ENCODE results near the gene PNPLA3. TPM values are rescaled to one million over a fixed set of nuclear protein-coding genes. Genes with fewer than 3 reads are reported as not detected.

PNPLA3 gene
- total RNA-seq, 1 experiment from 2014 or later = 19.8 TPM

DNA sequence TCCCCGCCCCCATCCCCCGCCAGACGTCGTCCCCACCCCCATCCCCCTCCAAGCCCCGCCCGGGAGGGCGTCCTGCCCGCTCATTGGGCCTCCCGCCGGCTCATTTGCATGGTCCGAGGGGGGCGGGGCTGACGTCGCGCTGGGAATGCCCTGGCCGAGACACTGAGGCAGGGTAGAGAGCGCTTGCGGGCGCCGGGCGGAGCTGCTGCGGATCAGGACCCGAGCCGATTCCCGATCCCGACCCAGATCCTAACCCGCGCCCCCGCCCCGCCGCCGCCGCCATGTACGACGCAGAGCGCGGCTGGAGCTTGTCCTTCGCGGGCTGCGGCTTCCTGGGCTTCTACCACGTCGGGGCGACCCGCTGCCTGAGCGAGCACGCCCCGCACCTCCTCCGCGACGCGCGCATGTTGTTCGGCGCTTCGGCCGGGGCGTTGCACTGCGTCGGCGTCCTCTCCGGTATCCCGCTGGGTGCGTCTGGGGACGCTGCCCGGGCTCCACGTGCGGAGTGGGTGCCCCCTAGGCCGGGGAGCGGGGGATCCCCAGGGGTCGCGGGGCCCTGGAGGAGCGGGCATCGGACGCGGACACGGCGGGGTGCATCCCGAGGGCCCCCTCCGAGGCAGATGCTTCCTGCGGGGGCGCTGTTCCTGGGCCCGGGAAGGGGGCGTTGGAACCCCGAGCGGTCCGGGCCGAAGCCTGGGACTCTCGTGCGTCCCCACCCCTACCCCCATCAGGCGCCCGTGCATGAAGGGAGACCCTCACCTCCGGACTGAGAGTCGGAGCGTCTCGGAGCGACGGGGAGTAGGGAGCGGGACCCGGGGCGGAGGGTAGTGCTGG lies at the start of gene PNPLA3 (continued):
- TF ChIP-seq HMGXB4 (CRISPR knock-in tag; IDR thresholded peaks at IDR 0.05) (peak; percentile 71; the same call in 1 of the 2 replicates), E2F5 (CRISPR knock-in tag; IDR thresholded peaks at IDR 0.05) (peak; percentile 78), CTCF (IDR thresholded peaks at IDR 0.05) (no peak), ZNF263 (CRISPR knock-in tag; IDR thresholded peaks at IDR 0.05; ENCODE audit: low read depth) (no peak), FOXP4 (CRISPR knock-in tag; IDR thresholded peaks at IDR 0.05) (peak; percentile 65; the same call in 1 of the 2 replicates), TEAD1 (CRISPR knock-in tag; IDR thresholded peaks at IDR 0.05) (no peak)
- TF ChIP-seq, protein P1, sequence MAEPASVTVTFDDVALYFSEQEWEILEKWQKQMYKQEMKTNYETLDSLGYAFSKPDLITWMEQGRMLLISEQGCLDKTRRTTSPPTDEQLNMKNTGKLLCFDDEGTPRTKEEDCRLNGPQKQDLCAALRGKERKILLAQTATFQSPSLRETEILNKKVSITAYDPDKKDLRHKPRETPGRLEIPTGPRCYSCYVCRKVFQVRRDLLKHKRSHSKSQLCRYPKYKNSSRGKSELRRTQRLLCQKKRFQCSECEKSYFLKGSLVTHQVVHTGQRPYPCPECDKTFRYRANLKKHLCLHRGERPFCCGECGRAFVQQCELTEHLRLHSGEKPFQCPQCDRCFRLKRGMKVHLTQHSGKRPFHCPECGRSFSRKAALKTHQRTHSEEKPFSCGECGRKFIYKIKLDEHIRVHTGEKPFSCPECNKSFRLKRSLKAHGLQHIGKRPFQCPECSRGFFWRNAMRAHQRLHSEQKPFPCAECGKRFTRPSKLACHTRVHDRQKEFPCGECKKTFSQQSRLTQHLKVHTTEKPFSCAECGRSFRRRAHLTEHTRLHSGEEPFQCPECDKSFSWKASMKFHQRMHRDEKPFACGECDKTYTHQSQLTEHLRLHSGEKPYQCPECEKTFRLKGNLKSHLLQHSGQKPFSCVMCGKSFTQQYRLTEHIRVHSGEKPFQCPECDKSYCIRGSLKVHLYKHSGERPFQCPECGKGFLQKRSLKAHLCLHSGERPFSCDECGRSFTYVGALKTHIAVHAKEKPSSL (CRISPR knock-in tag; conservative IDR thresholded peaks at IDR 0.05) = no peak
- TF ChIP-seq, protein P2, sequence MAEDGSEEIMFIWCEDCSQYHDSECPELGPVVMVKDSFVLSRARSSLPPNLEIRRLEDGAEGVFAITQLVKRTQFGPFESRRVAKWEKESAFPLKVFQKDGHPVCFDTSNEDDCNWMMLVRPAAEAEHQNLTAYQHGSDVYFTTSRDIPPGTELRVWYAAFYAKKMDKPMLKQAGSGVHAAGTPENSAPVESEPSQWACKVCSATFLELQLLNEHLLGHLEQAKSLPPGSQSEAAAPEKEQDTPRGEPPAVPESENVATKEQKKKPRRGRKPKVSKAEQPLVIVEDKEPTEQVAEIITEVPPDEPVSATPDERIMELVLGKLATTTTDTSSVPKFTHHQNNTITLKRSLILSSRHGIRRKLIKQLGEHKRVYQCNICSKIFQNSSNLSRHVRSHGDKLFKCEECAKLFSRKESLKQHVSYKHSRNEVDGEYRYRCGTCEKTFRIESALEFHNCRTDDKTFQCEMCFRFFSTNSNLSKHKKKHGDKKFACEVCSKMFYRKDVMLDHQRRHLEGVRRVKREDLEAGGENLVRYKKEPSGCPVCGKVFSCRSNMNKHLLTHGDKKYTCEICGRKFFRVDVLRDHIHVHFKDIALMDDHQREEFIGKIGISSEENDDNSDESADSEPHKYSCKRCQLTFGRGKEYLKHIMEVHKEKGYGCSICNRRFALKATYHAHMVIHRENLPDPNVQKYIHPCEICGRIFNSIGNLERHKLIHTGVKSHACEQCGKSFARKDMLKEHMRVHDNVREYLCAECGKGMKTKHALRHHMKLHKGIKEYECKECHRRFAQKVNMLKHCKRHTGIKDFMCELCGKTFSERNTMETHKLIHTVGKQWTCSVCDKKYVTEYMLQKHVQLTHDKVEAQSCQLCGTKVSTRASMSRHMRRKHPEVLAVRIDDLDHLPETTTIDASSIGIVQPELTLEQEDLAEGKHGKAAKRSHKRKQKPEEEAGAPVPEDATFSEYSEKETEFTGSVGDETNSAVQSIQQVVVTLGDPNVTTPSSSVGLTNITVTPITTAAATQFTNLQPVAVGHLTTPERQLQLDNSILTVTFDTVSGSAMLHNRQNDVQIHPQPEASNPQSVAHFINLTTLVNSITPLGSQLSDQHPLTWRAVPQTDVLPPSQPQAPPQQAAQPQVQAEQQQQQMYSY (CRISPR knock-in tag; IDR thresholded peaks at IDR 0.05) = peak; percentile 40; the same call in 1 of the 2 replicates

DNA sequence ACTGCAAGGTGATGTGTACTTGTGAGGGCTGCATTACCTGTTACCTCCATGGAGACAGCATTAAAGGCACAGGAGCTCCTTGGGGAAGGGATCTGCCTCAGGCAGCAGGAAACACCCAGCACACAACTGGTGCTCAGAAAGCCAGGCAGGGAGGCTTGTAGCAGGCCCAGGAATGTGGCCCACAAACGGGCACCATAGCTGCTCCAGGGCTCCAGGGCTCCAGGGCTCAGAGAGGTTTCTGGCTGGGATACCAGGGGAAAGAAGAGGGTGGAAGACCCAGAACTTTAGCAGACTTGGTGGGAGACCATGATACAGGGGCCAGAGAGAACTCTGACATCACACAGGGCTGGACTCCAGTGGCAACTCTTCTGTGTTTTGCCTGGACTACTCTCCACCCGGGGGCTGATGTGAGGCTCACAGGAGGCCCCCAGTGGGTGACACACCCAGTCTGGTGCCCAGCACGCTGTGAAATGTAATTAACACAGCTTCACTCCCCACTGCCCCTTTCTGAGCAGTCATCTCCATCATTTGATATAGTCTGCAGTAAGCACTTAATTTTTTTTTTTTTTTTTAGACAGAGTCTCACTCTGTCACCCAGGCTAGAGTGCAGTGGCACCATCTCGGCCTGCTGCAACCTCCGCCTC lies 46.6 kb upstream of the PNPLA3 start:
- Mint-ChIP-seq H3K4me1 (no peaks in the 10 kb centered on the region), H3K36me3 (peaks cover 15% of the 10 kb centered on the region), H3K9me3 (peaks cover 34% of the 10 kb centered on the region), H3K27ac (no peak overlapping the region), H3K27me3 (ENCODE audit: low read depth) (peaks cover 6% of the 10 kb centered on the region), H3K4me3 (no peak overlapping the region)
- ATAC-seq = no peak
- DNase-seq (ENCODE audit: low spot score) = peak; percentile 7
- ChIA-PET CTCF (interaction anchor here (1.2 kb wide), 1 partner anchor 8 kb away, joined by 13 read pairs; no protein-coding TSS in a partner anchor), POLR2A (no interaction called here)
- TF ChIP-seq ZSCAN18 (CRISPR knock-in tag; IDR thresholded peaks at IDR 0.05) (no peak), TEAD4 (CRISPR knock-in tag; IDR thresholded peaks at IDR 0.05) (no peak), NFYB (CRISPR knock-in tag; conservative IDR thresholded peaks at IDR 0.05; ENCODE audit: low read depth) (no peak), TP53 (CRISPR knock-in tag; IDR thresholded peaks at IDR 0.05) (no peak), ZNF396 (CRISPR knock-in tag; IDR thresholded peaks at IDR 0.05; ENCODE audit: borderline replicate concordance) (no peak)
- TF ChIP-seq, protein P1 (CRISPR knock-in tag; conservative IDR thresholded peaks at IDR 0.05) = no peak
- TF ChIP-seq, protein P3, sequence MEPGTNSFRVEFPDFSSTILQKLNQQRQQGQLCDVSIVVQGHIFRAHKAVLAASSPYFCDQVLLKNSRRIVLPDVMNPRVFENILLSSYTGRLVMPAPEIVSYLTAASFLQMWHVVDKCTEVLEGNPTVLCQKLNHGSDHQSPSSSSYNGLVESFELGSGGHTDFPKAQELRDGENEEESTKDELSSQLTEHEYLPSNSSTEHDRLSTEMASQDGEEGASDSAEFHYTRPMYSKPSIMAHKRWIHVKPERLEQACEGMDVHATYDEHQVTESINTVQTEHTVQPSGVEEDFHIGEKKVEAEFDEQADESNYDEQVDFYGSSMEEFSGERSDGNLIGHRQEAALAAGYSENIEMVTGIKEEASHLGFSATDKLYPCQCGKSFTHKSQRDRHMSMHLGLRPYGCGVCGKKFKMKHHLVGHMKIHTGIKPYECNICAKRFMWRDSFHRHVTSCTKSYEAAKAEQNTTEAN (CRISPR knock-in tag; IDR thresholded peaks at IDR 0.05) = no peak
